ENCODE results near the gene ALOX15.

- TF ChIP-seq POLR2A (IDR thresholded peaks at IDR 0.05) (no peak), CTCF (IDR thresholded peaks at IDR 0.05) (no peak), POLR2AphosphoS5 (IDR thresholded peaks at IDR 0.05) (no peak)
Measured at GRCh38 chr17:4596636-4597380, 44.7 kb downstream of the ALOX15 start.

Measured in stomach (tissue), 4 donors.